RKO (cell line): ENCODE results near the gene HORMAD2.
"Not testable (repeated sequence)": the region's sequence is repeated elsewhere in the genome, so short reads cannot be mapped to it uniquely, and the experiment has no call there.

Experiments
- DNase-seq: peaks from one replicate; pipeline ENCODE4 v3.0.0-alpha.2; 2016; ENCODE audit warnings: low spot score

The HORMAD2 gene

GRCh38 chr22:30210235-30210909 lies 130.1 kb downstream of the HORMAD2 start:
- DNase-seq: peak; percentile 97

GRCh38 chr22:30211124-30211820 lies 131.0 kb downstream of the HORMAD2 start:
- no peak for DNase-seq

- peak; percentile 97 for DNase-seq
Observed at GRCh38 chr22:30212363-30212995, 132.2 kb downstream of the HORMAD2 start.

GRCh38 chr22:30212996-30213441 lies 132.8 kb downstream of the HORMAD2 start:
- DNase-seq: no peak

- DNase-seq: no peak
Observed at GRCh38 chr22:30214703-30215407, 134.6 kb downstream of the HORMAD2 start.

- DNase-seq: not testable (repeated sequence)
Observed at GRCh38 chr22:30216272-30216671, 136.0 kb downstream of the HORMAD2 start.

GRCh38 chr22:30216710-30217109 lies 136.4 kb downstream of the HORMAD2 start:
- no peak for DNase-seq

- DNase-seq: no peak
Observed at GRCh38 chr22:30217698-30218560, 137.7 kb downstream of the HORMAD2 start.

GRCh38 chr22:30219049-30219654 lies 138.9 kb downstream of the HORMAD2 start:
- no peak for DNase-seq

GRCh38 chr22:30219668-30220278 lies 139.5 kb downstream of the HORMAD2 start:
- DNase-seq: no peak

GRCh38 chr22:30220338-30221012 lies 140.2 kb downstream of the HORMAD2 start:
- no peak for DNase-seq

- no peak for DNase-seq
Observed at GRCh38 chr22:30221121-30221992, 141.1 kb downstream of the HORMAD2 start.

- no peak for DNase-seq
Observed at GRCh38 chr22:30222321-30222720, 142.1 kb downstream of the HORMAD2 start.

GRCh38 chr22:30223303-30223702 lies 143.0 kb downstream of the HORMAD2 start:
- no peak for DNase-seq

- no peak for DNase-seq
Observed at GRCh38 chr22:30224161-30224857, 144.0 kb downstream of the HORMAD2 start.

- no peak for DNase-seq
Observed at GRCh38 chr22:30225220-30225927, 145.1 kb downstream of the HORMAD2 start.

- no peak for DNase-seq
Observed at GRCh38 chr22:30226192-30226832, 146.0 kb downstream of the HORMAD2 start.
